Stomach (tissue), 9 donors: ENCODE results near the gene C1orf74. TPM values are rescaled to one million over a fixed set of nuclear protein-coding genes. Genes with fewer than 3 reads are reported as not detected.

Source experiments
- DNase-seq, 2 donors: peaks; one replicate each; pipeline versions ENCODE4 v3.0.0 to v3.0.0-alpha.2; 2013 to 2019
- H3K27ac ChIP-seq, 5 donors: fragments of 200-600 bp in 4 of 5; sonication (generic) in 4 of 5; one replicate each; pipeline ENCODE4 v1.5.1; 2013 to 2019; ENCODE audit warnings: mild to moderate bottlenecking in 1 of 5, moderate library complexity in 1 of 5
- H3K27me3 ChIP-seq, 3 donors: fragments of 200-600 bp; sonication (generic); one replicate each; pipeline ENCODE4 v1.5.1; 2017 to 2019; ENCODE audit warnings: mixed run types in 1 of 3
- H3K36me3 ChIP-seq, 4 donors: fragments of 200-600 bp; sonication (generic); 1 replicate in 3 of 4; 2 replicates in 1 of 4; pipeline ENCODE4 v1.5.1; 2016 to 2019
- H3K4me1 ChIP-seq, 4 donors: fragments of 200-600 bp; sonication (generic); one replicate each; pipeline ENCODE4 v1.5.1; 2016 to 2019
- H3K4me3 ChIP-seq, 4 donors: fragments of 200-600 bp; sonication (generic) in 3 of 4; one replicate each; pipeline ENCODE4 v1.5.1; 2016 to 2019; ENCODE audit warnings: mild to moderate bottlenecking in 1 of 4
- H3K9me3 ChIP-seq, 4 donors: fragments of 200-600 bp; sonication (generic); one replicate each; pipeline ENCODE4 v1.5.1; 2016 to 2019
- CTCF ChIP-seq, 7 experiments: fragments of 450-650 bp in 4 of 7; fragments of 200-600 bp in 3 of 7; sonication (generic) in 3 of 7; IDR thresholded peaks; one replicate each; pipeline ENCODE4 v1.5.1; 2016 to 2019; ENCODE audit warnings: antibody characterized with exemption in 7 of 7, control low read depth in 2 of 7, mild to moderate bottlenecking in 1 of 7
- EP300 ChIP-seq: sonication (generic); formaldehyde crosslinking; IDR thresholded peaks from one replicate; pipeline ENCODE4 v1.6.1; 2017; ENCODE audit warnings: antibody characterized with exemption
- POLR2A ChIP-seq, 4 donors: fragments of 450-650 bp; IDR thresholded peaks; one replicate each; pipeline ENCODE4 v1.6.1; 2016; ENCODE audit warnings: antibody characterized with exemption in 4 of 4, control low read depth in 2 of 4, mild to moderate bottlenecking in 1 of 4, moderate library complexity in 1 of 4
- POLR2AphosphoS5 ChIP-seq, 3 donors: sonication (generic); formaldehyde crosslinking; IDR thresholded peaks; one replicate each; pipeline ENCODE4 v1.6.1; 2016; ENCODE audit warnings: antibody characterized with exemption in 3 of 3
- WGBS, 5 donors: extraction: QIAGEN DNeasy Blood & Tissue Kit in 3 of 5; methylation state at CpG; one replicate each; pipeline versions ENCODE4 v1.1.5 to v1.1.7; 2013 to 2018; 5-methylcytosine and 5-hydroxymethylcytosine counted together
- intact Hi-C: fragments of 100-400 bp; cut with DNase I; formaldehyde crosslinking; loops from one replicate; pipeline ENCODE4 v1.15.1; 2023; ENCODE audit warnings: low total_unique reads
- polyA plus RNA-seq, 3 donors: library from polyadenylated mRNA; stranded (reverse); fragments of 200-250 nt; gene quantifications; one replicate each; pipeline ENCODE4 v1.2.3, GENCODE V29; 2013
- total RNA-seq, 5 donors: library from RNA; depleted of rRNA; stranded (reverse); fragments of >200 nt; gene quantifications; one replicate each; pipeline versions ENCODE4 v1.1.0 to v1.2.3, GENCODE V29; 2014 to 2016
- donor health status: healthy with polysubstance abuse.
- donor health status: Bipolar disorder and iron deficiency.
- donor health status: healthy.

Gene C1orf74
- total and polyA plus RNA-seq, 8 donors = 0.72 to 3.6 (median 1.5) TPM; not detected in 1

DNA sequence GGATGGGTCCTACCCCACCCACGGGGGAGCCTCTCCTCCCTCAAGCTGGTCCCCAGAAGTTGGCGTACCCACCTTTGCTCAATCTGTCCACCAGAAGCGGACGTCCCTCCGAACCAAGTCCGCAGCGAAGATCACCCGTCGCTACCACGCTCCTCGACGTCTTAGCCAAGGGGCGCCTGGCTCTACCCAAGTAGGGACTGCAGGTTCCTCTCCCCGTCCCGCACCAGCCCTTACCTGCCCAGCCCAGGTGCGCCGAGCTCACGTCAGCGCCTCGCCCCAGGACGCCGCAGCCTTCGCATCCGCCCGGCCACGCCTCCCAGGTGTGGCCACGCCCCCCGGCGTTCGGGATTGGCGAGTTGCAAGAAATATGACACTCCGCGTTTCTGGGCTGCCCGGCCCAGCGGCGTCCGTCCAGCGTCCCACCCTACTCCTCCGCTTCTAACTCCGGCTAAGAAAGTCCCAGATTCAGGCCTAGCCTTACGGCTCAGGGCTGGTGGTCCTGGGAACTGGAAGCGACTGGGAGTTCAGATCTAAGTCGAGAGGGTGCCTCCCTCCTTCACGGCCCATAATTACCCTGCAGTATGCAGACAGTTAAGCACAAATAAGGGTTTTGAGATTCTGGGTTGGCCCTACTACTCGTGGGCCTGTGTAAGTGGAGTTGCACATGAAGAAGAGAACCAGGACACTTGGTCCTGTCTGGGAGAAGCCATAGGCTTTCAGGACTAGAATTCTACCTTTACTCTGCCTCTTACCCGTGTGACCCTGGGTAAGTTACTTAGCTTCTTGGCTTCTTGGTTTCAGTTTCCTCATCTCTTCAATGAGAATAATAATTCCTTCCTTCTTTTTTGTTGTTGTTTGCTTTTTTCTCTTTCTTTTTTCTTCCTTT, 21.8 kb upstream of the C1orf74 start, which contains the start of gene IRF6:
TSS of gene IRF6 (minus strand) at position 268 of the 886 bp plus-strand sequence. CDS start 4,729 bp downstream, outside the sequence.
- Histone ChIP-seq H3K9me3 (no peaks in the 10 kb centered on the region), H3K4me1 (peaks cover 8 to 42% (median 19%) of the 10 kb centered on the region in 4 donors), H3K27me3 (peaks cover 0 to 13% (median 4%) of the 10 kb centered on the region in 3 donors), H3K27ac (peak within 1 kb of the TSS; percentile 88 to 97 (median 90)), H3K36me3 (no peaks in the 10 kb centered on the region), H3K4me3 (peak within 1 kb of the TSS; percentile 46 to 62 (median 52))
- WGBS, 5 donors = 3 to 11% (median 5%) methylated on average over 18 to 46 of the region's 46 CpGs
- peak; percentile 97 to 98 for DNase-seq
- TF ChIP-seq POLR2AphosphoS5 (IDR thresholded peaks at IDR 0.05) (peak; percentile 33 to 99 (median 98)), CTCF (IDR thresholded peaks at IDR 0.05) (no peak), POLR2A (IDR thresholded peaks at IDR 0.05) (peak in 2 of 4 donors; percentile 69 to 90)
- intact Hi-C loops = no loop called here

DNA sequence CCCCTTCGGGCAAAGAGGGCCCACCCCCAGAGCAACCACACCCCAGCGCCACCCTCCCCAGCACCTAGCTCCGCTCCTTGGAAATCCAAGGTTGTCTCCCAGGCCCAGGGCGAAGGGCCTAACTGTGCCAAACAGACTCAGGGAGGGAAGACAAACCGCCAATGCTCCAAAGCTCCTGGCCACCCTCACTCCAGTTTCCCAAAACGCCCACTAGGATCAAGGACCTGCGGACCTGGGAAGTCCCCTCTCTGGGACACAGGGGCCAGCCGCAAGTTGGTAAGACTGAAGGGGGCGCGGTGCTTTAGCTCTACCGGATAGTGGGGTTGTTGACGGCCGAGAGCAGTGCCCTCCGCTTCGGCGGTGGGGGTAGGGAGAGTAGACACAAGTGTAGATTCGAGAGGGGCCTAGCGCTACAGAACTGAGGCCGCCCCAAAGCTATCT, 21.0 kb upstream of the C1orf74 start:
- H3K9me3 ChIP-seq = no peaks in the 10 kb centered on the region
- peak overlapping the region; percentile 88 to 97 (median 90) for H3K27ac ChIP-seq
- intact Hi-C loops = no loop called here
- H3K4me1 ChIP-seq = peaks cover 10 to 49% (median 22%) of the 10 kb centered on the region in 4 donors
- peaks cover 0 to 5% (median 1%) of the 10 kb centered on the region in 4 donors for H3K36me3 ChIP-seq
- H3K27me3 ChIP-seq = peaks cover 0 to 13% (median 4%) of the 10 kb centered on the region in 3 donors
- peak; percentile 34 to 71 for DNase-seq
- TF ChIP-seq POLR2A (IDR thresholded peaks at IDR 0.05) (no peak), EP300 (no peak)
- H3K4me3 ChIP-seq = peak overlapping the region; percentile 46 to 62 (median 52)
- WGBS, 5 donors = 18 to 46% (median 19%) methylated on average over 18 to 19 of the region's 19 CpGs

- H3K4me1 ChIP-seq = peaks cover 10 to 51% (median 29%) of the 10 kb centered on the region in 4 donors
- H3K36me3 ChIP-seq = peaks cover 0 to 11% (median 6%) of the 10 kb centered on the region in 4 donors
- no peak for DNase-seq
- 41 to 78% (median 53%) methylated on average over 1 of the region's 1 CpG for whole genome bisulfite sequencing, 5 donors
- H3K4me3 ChIP-seq = peak overlapping the region in 1 of 4 donors; percentile 51
- peak overlapping the region; percentile 26 to 89 (median 74) for H3K27ac ChIP-seq
- TF ChIP-seq CTCF (IDR thresholded peaks at IDR 0.05) = no peak
- no peak for TF ChIP-seq POLR2AphosphoS5 (IDR thresholded peaks at IDR 0.05)
- no peak for TF ChIP-seq EP300
- TF ChIP-seq POLR2A (IDR thresholded peaks at IDR 0.05) = no peak
- no peaks in the 10 kb centered on the region for H3K9me3 ChIP-seq
- intact Hi-C loops = no loop called here
- H3K27me3 ChIP-seq = peaks cover 0 to 13% (median 4%) of the 10 kb centered on the region in 3 donors
Observed at GRCh38 chr1:209803568-209803967, 19.2 kb upstream of the C1orf74 start.

- Histone ChIP-seq H3K4me1 (peaks cover 10 to 56% (median 36%) of the 10 kb centered on the region in 4 donors), H3K27me3 (peaks cover 0 to 13% (median 4%) of the 10 kb centered on the region in 3 donors), H3K9me3 (no peaks in the 10 kb centered on the region), H3K4me3 (peak overlapping the region in 1 of 4 donors; percentile 51), H3K36me3 (peaks cover 0 to 11% (median 6%) of the 10 kb centered on the region in 4 donors), H3K27ac (peak overlapping the region; percentile 58 to 89 (median 74))
- intact Hi-C loops = no loop called here
- TF ChIP-seq EP300 (no peak), POLR2A (IDR thresholded peaks at IDR 0.05) (no peak), CTCF (IDR thresholded peaks at IDR 0.05) (no peak), POLR2AphosphoS5 (IDR thresholded peaks at IDR 0.05) (no peak)
- 67 to 86% (median 78%) methylated on average over 3 to 4 of the region's 4 CpGs for WGBS, 5 donors
- DNase-seq = no peak
Observed at GRCh38 chr1:209802780-209803152, 18.4 kb upstream of the C1orf74 start.
